Thyroid gland (tissue), 4 donors: Measurements from ENCODE around the gene ADGRF5. TPM values are rescaled to one million over a fixed set of nuclear protein-coding genes. Genes with fewer than 3 reads are reported as not detected.

Experiments
- DNase-seq, 2 donors: peaks; one replicate each; pipeline ENCODE4 v3.0.0-alpha.2; 2019
- H3K27ac ChIP-seq, 3 donors: fragments of 200-600 bp; sonication (generic); 1 replicate in 2 of 3; 2 replicates in 1 of 3; pipeline ENCODE4 v1.5.1; 2016 to 2019; ENCODE audit warnings: mild to moderate bottlenecking in 1 of 3, moderate library complexity in 1 of 3
- H3K27me3 ChIP-seq: fragments of 200-600 bp; sonication (generic); one replicate; pipeline ENCODE4 v1.5.1; 2019
- H3K36me3 ChIP-seq, 2 donors: fragments of 200-600 bp; sonication (generic); one replicate each; pipeline ENCODE4 v1.5.1; 2016 to 2019
- H3K4me1 ChIP-seq, 2 donors: fragments of 200-600 bp; sonication (generic); one replicate each; pipeline ENCODE4 v1.5.1; 2017 to 2019
- H3K4me3 ChIP-seq, 3 donors: fragments of 200-600 bp; sonication (generic); replicated peaks in 1 of 3; 1 replicate in 2 of 3; 2 replicates in 1 of 3; pipeline ENCODE4 v1.5.1; 2016; ENCODE audit warnings: mild to moderate bottlenecking in 1 of 3
- H3K9me3 ChIP-seq: fragments of 200-600 bp; sonication (generic); one replicate; pipeline ENCODE4 v1.5.1; 2017
- CTCF ChIP-seq, 6 experiments: fragments of 200-600 bp in 3 of 6; fragments of 450-650 bp in 3 of 6; sonication (generic) in 3 of 6; IDR thresholded peaks; one replicate each; pipeline ENCODE4 v1.5.1; 2016 to 2019; ENCODE audit warnings: antibody characterized with exemption in 6 of 6, mild to moderate bottlenecking in 2 of 6, inconsistent platforms in 1 of 6, moderate library complexity in 1 of 6
- POLR2A ChIP-seq, 2 donors: fragments of 450-650 bp; IDR thresholded peaks; one replicate each; pipeline ENCODE4 v1.6.1; 2017; ENCODE audit warnings: antibody characterized with exemption in 2 of 2, mild to moderate bottlenecking in 2 of 2, moderate library complexity in 1 of 2
- WGBS, 2 donors: methylation state at CpG; one replicate each; pipeline ENCODE4 v1.1.5; 2017; 5-methylcytosine and 5-hydroxymethylcytosine counted together
- intact Hi-C: fragments of 100-400 bp; cut with DNase I; formaldehyde crosslinking; loops from one replicate; pipeline ENCODE4 v1.15.1; 2023
- total RNA-seq, 4 donors: library from RNA; depleted of rRNA; stranded (reverse); fragments of >200 nt; gene quantifications; one replicate each; pipeline ENCODE4 v1.2.3, GENCODE V29; 2016

The ADGRF5 gene
- total RNA-seq, 4 donors from 2014 or later = 33.2 to 85.3 (median 51.2) TPM

- no peaks in the 10 kb centered on the region for H3K27me3 ChIP-seq
- DNase-seq = peak; percentile 75 to 76
- H3K36me3 ChIP-seq = no peaks in the 10 kb centered on the region
- peak overlapping the region; percentile 90 to 97 (median 91) for H3K27ac ChIP-seq
- H3K9me3 ChIP-seq = no peaks in the 10 kb centered on the region
- H3K4me3 ChIP-seq = no peak overlapping the region
- peaks cover 31 to 50% of the 10 kb centered on the region in 2 donors for H3K4me1 ChIP-seq
- intact Hi-C loops = no loop called here
- 5 to 17% methylated on average over 1 of the region's 1 CpG for WGBS, 2 donors
- no peak for TF ChIP-seq POLR2A (IDR thresholded peaks at IDR 0.05)
- peak in 2 of 6 experiments; percentile 44 to 46 for TF ChIP-seq CTCF (IDR thresholded peaks at IDR 0.05)
Measured at GRCh38 chr6:46940433-46941226, 18.9 kb upstream of the ADGRF5 start.

- no peaks in the 10 kb centered on the region for H3K36me3 ChIP-seq
- H3K4me1 ChIP-seq = peaks cover 31 to 65% of the 10 kb centered on the region in 2 donors
- TF ChIP-seq CTCF (IDR thresholded peaks at IDR 0.05) = no peak
- TF ChIP-seq POLR2A (IDR thresholded peaks at IDR 0.05) = no peak
- DNase-seq = no peak
- peak overlapping the region in 1 of 3 donors; percentile 90 for H3K27ac ChIP-seq
- intact Hi-C loops = no loop called here
- WGBS, 2 donors = 89 to 95% methylated on average over 4 of the region's 4 CpGs
- no peaks in the 10 kb centered on the region for H3K27me3 ChIP-seq
- no peak overlapping the region for H3K4me3 ChIP-seq
- no peaks in the 10 kb centered on the region for H3K9me3 ChIP-seq
Measured at GRCh38 chr6:46937642-46938041, 15.9 kb upstream of the ADGRF5 start.

- Histone ChIP-seq H3K4me3 (no peak overlapping the region), H3K4me1 (peaks cover 16 to 48% of the 10 kb centered on the region in 2 donors), H3K27me3 (no peaks in the 10 kb centered on the region), H3K36me3 (no peaks in the 10 kb centered on the region), H3K9me3 (no peaks in the 10 kb centered on the region), H3K27ac (no peak overlapping the region)
- TF ChIP-seq POLR2A (IDR thresholded peaks at IDR 0.05) (no peak), CTCF (IDR thresholded peaks at IDR 0.05) (no peak)
- no peak for DNase-seq
- intact Hi-C loops = no loop called here
- WGBS, 2 donors = 74 to 81% methylated on average over 6 of the region's 6 CpGs
Measured at GRCh38 chr6:46935687-46936086, 13.9 kb upstream of the ADGRF5 start.

- Histone ChIP-seq H3K9me3 (no peaks in the 10 kb centered on the region), H3K27ac (peak overlapping the region in 2 of 3 donors; percentile 24 to 75), H3K36me3 (no peaks in the 10 kb centered on the region), H3K27me3 (no peaks in the 10 kb centered on the region), H3K4me1 (peaks cover 0 to 29% of the 10 kb centered on the region in 2 donors), H3K4me3 (no peak overlapping the region)
- DNase-seq = no peak
- TF ChIP-seq POLR2A (IDR thresholded peaks at IDR 0.05) (no peak), CTCF (IDR thresholded peaks at IDR 0.05) (no peak)
- intact Hi-C loops = no loop called here
- 75 to 77% methylated on average over 5 of the region's 5 CpGs for WGBS, 2 donors
Measured at GRCh38 chr6:46933751-46934150, 12.0 kb upstream of the ADGRF5 start.
